ENCODE data around the gene TIMM9.

GRCh38 chr14:58390830-58391229, 36.5 kb downstream of the TIMM9 start:
- TF ChIP-seq CTCF (IDR thresholded peaks at IDR 0.05), result no peak
- TF ChIP-seq POLR2A (IDR thresholded peaks at IDR 0.05), result no peak
